Coronary artery (tissue), 2 donors: ENCODE results near the gene CMTM1.
"Not testable (repeated sequence)": the region's sequence is repeated elsewhere in the genome, so short reads cannot be mapped to it uniquely, and the experiment has no call there.

Source experiments
- DNase-seq: peaks from one replicate; pipeline ENCODE4 v3.0.0-alpha.2; 2017; ENCODE audit warnings: low spot score
- H3K27ac ChIP-seq, 2 donors: fragments of 200-600 bp; sonication (generic); one replicate each; pipeline ENCODE4 v1.5.1; 2016 to 2019
- H3K4me3 ChIP-seq: fragments of 200-600 bp; sonication (generic); 2 replicates; pipeline ENCODE4 v1.5.1; 2016; ENCODE audit warnings: mild to moderate bottlenecking, moderate library complexity
- TF ChIP-seq, protein P1 (sequence below): fragments of 200-600 bp; sonication (generic); IDR thresholded peaks from one replicate; pipeline ENCODE4 v1.5.1; 2019; ENCODE audit warnings: antibody characterized with exemption

CMTM1 gene

DNA sequence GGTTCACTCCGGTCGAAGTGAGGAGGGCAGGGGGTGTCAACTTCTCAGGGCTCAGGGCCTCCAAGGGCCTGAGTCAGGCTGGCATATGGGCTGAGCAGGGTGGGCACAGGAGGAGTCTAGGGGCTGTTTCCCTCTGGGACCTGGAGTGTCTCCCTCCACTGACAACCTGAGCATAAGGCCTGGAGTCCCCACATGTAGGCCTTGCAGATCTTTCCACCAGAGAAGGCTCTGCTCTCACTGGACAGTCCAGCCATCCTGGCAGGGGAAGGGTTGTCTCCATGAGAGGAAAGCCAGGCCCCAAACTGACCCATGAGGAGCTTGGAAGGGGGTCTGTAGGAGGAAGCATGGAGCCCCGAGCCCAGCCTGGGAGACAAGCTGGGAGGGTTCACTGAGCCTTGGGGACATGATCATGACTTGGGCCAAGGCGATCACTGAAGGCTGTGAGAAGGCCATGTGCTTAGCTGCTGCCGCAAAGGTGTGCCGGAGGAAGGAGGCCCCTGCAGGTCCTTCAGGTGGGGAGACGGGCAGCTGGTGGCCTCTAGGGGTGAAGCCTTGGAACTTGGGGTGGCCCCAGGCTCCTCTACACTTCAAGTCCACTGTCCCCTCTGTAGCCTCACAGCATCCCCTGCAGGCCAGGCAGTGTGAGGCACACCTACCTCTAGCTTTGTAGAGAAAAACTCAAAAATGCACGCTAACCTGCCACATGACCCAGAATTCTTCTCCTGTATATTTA is 22.9 kb downstream of the CMTM1 start:
- TF ChIP-seq, protein P1, sequence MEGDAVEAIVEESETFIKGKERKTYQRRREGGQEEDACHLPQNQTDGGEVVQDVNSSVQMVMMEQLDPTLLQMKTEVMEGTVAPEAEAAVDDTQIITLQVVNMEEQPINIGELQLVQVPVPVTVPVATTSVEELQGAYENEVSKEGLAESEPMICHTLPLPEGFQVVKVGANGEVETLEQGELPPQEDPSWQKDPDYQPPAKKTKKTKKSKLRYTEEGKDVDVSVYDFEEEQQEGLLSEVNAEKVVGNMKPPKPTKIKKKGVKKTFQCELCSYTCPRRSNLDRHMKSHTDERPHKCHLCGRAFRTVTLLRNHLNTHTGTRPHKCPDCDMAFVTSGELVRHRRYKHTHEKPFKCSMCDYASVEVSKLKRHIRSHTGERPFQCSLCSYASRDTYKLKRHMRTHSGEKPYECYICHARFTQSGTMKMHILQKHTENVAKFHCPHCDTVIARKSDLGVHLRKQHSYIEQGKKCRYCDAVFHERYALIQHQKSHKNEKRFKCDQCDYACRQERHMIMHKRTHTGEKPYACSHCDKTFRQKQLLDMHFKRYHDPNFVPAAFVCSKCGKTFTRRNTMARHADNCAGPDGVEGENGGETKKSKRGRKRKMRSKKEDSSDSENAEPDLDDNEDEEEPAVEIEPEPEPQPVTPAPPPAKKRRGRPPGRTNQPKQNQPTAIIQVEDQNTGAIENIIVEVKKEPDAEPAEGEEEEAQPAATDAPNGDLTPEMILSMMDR: no peak
- no peak overlapping the region for H3K27ac ChIP-seq
- DNase-seq: no peak
- H3K4me3 ChIP-seq: no peak overlapping the region

GRCh38 chr16:66590322-66590721 is 24.1 kb downstream of the CMTM1 start:
- no peak overlapping the region for H3K27ac ChIP-seq
- TF ChIP-seq, protein P1: no peak
- H3K4me3 ChIP-seq: no peak overlapping the region

GRCh38 chr16:66591018-66591417 is 24.8 kb downstream of the CMTM1 start:
- no peak overlapping the region for H3K27ac ChIP-seq
- H3K4me3 ChIP-seq: no peak overlapping the region
- TF ChIP-seq, protein P1: no peak
- DNase-seq: no peak

More at GRCh38 chr16:66590322-66590721, 24.1 kb downstream of the CMTM1 start:
- DNase-seq: no peak

DNA sequence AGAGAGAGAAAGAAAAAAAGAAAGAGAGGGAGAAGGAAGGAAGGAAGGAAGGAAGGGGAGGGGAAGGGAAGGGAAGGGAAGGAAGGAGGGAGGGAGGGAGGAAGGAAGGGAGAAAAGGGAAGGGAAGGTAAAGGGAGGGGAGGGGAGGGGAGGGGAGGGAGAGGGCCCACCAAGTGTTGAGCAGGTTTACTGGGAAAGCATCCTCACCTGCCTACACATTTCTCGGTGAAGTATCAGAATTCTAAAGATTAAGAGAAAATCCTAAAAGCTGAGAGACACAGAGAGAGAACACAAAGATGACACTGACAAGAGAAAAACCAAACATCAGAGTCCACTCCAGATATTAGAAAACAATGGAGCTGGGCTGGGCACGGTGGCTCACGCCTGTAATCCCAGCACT is 26.0 kb downstream of the CMTM1 start:
- Histone ChIP-seq H3K4me3 (no peak overlapping the region), H3K27ac (no peak overlapping the region)
- DNase-seq: no peak
- TF ChIP-seq, protein P1: no peak

DNA sequence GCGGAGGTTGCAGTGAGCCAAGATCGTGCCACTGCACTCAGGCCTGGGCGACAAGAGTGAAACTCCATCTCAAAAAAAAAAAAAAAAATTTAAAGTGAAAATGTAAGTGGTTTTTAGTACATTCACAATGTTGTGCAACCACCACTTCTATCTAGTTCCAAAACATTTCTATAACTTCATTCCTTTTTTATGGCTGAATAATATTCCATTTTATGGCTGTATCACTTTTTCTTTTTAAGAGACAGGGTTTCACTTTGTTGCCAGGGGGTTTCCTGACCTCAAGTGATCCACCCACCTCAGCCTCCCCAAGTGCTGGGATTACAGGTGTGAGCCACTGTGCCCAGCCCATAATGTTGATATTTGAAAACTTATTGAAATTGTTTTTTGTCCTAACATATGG is 26.6 kb downstream of the CMTM1 start:
- DNase-seq: no peak
- H3K4me3 ChIP-seq: no peak overlapping the region

DNA sequence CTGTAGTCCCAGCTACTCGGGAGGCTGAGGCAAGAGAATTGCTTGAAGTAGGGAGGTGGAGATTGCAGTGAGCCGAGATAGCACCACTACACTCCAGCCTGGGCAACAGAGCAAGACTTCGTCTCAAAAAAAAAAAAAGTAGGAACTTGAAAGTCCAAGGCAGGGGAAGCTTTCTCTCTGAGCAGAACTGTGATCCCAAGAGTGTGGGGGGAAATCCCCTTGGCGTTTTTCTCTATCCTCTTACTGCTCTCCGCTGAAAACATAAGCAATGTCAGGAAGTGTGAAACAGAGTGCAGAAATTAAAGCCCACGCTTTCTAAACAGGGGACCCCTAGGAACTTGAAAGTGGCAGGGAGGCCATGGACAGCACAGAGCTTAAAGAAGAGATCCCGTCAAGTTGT is 28.5 kb downstream of the CMTM1 start:
- TF ChIP-seq, protein P1: no peak
- Histone ChIP-seq H3K27ac (no peak overlapping the region), H3K4me3 (no peak overlapping the region)
- DNase-seq: no peak

More for the DNA sequence above, 26.6 kb downstream of the CMTM1 start:
- no peak overlapping the region for H3K27ac ChIP-seq
- TF ChIP-seq, protein P1: no peak

DNA sequence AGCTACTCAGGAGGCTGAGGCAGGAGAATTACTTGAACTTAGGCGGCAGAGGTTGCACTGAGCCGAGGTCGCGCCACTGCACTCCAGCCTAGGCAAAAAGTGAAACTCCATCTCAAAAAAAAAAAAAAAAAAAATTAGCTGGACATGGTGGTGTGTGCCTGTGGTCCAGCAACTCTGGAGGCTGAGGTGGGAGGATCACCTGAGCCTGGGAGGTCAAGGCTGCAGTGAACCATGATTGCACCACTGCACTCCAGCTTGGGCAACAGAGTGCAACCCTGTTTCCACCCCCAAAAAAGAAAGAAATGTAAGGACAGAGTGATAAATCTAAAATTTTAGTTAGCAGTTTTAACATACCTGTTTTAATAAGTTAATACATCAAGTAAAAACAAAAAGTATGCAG is 30.3 kb downstream of the CMTM1 start:
- not testable (repeated sequence) for DNase-seq, H3K4me3 ChIP-seq, H3K27ac ChIP-seq
